ENCODE measurements around the gene SMARCC2.
A peak's percentile ranks its signal among the peaks of the same experiment; 100 is the strongest.

Gene SMARCC2

GRCh38 chr12:56116267-56117081, 72.8 kb downstream of the SMARCC2 start, which contains the start of gene RPL41 (continued):
- TF ChIP-seq PBX3 (CRISPR knock-in tag; IDR thresholded peaks at IDR 0.05) (no peak), MZF1 (tag by site-specific recombination; IDR thresholded peaks at IDR 0.05; ENCODE audit: borderline replicate concordance) (no peak), ZBTB8A (tag by site-specific recombination; IDR thresholded peaks at IDR 0.05) (no peak; the same call in 1 of the 2 replicates), KLF16 (tag by site-specific recombination; IDR thresholded peaks at IDR 0.05) (peak; percentile 68), KLF1 (tag by site-specific recombination; IDR thresholded peaks at IDR 0.05) (peak; percentile 94), IKZF3 (tag by site-specific recombination; IDR thresholded peaks at IDR 0.05) (no peak), YY1 (tag by site-specific recombination; IDR thresholded peaks at IDR 0.05) (peak; percentile 94), ZNF175 (tag by site-specific recombination; IDR thresholded peaks at IDR 0.05) (no peak), ZNF302 (tag by site-specific recombination; IDR thresholded peaks at IDR 0.05; ENCODE audit: low read depth) (no peak), PRDM10 (tag by site-specific recombination; IDR thresholded peaks at IDR 0.05) (peak; percentile 94), ZBTB49 (tag by site-specific recombination; IDR thresholded peaks at IDR 0.05; ENCODE audit: low read depth) (no peak), ZNF24 (tag by site-specific recombination; IDR thresholded peaks at IDR 0.05) (peak; percentile 76; the same call in 1 of the 2 replicates), KLF7 (tag by site-specific recombination; IDR thresholded peaks at IDR 0.05; ENCODE audit: borderline replicate concordance) (peak; percentile 71; the same call in 1 of the 2 replicates)
- TF ChIP-seq, protein P1, sequence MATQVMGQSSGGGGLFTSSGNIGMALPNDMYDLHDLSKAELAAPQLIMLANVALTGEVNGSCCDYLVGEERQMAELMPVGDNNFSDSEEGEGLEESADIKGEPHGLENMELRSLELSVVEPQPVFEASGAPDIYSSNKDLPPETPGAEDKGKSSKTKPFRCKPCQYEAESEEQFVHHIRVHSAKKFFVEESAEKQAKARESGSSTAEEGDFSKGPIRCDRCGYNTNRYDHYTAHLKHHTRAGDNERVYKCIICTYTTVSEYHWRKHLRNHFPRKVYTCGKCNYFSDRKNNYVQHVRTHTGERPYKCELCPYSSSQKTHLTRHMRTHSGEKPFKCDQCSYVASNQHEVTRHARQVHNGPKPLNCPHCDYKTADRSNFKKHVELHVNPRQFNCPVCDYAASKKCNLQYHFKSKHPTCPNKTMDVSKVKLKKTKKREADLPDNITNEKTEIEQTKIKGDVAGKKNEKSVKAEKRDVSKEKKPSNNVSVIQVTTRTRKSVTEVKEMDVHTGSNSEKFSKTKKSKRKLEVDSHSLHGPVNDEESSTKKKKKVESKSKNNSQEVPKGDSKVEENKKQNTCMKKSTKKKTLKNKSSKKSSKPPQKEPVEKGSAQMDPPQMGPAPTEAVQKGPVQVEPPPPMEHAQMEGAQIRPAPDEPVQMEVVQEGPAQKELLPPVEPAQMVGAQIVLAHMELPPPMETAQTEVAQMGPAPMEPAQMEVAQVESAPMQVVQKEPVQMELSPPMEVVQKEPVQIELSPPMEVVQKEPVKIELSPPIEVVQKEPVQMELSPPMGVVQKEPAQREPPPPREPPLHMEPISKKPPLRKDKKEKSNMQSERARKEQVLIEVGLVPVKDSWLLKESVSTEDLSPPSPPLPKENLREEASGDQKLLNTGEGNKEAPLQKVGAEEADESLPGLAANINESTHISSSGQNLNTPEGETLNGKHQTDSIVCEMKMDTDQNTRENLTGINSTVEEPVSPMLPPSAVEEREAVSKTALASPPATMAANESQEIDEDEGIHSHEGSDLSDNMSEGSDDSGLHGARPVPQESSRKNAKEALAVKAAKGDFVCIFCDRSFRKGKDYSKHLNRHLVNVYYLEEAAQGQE (tag by site-specific recombination; IDR thresholded peaks at IDR 0.05): peak; percentile 59; the same call in 1 of the 2 replicates
- TF ChIP-seq, protein P2, sequence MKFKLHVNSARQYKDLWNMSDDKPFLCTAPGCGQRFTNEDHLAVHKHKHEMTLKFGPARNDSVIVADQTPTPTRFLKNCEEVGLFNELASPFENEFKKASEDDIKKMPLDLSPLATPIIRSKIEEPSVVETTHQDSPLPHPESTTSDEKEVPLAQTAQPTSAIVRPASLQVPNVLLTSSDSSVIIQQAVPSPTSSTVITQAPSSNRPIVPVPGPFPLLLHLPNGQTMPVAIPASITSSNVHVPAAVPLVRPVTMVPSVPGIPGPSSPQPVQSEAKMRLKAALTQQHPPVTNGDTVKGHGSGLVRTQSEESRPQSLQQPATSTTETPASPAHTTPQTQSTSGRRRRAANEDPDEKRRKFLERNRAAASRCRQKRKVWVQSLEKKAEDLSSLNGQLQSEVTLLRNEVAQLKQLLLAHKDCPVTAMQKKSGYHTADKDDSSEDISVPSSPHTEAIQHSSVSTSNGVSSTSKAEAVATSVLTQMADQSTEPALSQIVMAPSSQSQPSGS (tag by site-specific recombination; IDR thresholded peaks at IDR 0.05; ENCODE audit: low read depth): peak; percentile 2
- TF ChIP-seq, protein P3, sequence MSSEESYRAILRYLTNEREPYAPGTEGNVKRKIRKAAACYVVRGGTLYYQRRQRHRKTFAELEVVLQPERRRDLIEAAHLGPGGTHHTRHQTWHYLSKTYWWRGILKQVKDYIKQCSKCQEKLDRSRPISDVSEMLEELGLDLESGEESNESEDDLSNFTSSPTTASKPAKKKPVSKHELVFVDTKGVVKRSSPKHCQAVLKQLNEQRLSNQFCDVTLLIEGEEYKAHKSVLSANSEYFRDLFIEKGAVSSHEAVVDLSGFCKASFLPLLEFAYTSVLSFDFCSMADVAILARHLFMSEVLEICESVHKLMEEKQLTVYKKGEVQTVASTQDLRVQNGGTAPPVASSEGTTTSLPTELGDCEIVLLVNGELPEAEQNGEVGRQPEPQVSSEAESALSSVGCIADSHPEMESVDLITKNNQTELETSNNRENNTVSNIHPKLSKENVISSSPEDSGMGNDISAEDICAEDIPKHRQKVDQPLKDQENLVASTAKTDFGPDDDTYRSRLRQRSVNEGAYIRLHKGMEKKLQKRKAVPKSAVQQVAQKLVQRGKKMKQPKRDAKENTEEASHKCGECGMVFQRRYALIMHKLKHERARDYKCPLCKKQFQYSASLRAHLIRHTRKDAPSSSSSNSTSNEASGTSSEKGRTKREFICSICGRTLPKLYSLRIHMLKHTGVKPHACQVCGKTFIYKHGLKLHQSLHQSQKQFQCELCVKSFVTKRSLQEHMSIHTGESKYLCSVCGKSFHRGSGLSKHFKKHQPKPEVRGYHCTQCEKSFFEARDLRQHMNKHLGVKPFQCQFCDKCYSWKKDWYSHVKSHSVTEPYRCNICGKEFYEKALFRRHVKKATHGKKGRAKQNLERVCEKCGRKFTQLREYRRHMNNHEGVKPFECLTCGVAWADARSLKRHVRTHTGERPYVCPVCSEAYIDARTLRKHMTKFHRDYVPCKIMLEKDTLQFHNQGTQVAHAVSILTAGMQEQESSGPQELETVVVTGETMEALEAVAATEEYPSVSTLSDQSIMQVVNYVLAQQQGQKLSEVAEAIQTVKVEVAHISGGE (tag by site-specific recombination; conservative IDR thresholded peaks at IDR 0.05; ENCODE audit: low read depth): peak; percentile 96
- TF ChIP-seq, protein P4, sequence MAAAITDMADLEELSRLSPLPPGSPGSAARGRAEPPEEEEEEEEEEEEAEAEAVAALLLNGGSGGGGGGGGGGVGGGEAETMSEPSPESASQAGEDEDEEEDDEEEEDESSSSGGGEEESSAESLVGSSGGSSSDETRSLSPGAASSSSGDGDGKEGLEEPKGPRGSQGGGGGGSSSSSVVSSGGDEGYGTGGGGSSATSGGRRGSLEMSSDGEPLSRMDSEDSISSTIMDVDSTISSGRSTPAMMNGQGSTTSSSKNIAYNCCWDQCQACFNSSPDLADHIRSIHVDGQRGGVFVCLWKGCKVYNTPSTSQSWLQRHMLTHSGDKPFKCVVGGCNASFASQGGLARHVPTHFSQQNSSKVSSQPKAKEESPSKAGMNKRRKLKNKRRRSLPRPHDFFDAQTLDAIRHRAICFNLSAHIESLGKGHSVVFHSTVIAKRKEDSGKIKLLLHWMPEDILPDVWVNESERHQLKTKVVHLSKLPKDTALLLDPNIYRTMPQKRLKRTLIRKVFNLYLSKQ (tag by site-specific recombination; IDR thresholded peaks at IDR 0.05; ENCODE audit: borderline replicate concordance): no peak
- TF ChIP-seq, protein P5, sequence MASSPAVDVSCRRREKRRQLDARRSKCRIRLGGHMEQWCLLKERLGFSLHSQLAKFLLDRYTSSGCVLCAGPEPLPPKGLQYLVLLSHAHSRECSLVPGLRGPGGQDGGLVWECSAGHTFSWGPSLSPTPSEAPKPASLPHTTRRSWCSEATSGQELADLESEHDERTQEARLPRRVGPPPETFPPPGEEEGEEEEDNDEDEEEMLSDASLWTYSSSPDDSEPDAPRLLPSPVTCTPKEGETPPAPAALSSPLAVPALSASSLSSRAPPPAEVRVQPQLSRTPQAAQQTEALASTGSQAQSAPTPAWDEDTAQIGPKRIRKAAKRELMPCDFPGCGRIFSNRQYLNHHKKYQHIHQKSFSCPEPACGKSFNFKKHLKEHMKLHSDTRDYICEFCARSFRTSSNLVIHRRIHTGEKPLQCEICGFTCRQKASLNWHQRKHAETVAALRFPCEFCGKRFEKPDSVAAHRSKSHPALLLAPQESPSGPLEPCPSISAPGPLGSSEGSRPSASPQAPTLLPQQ (tag by site-specific recombination; IDR thresholded peaks at IDR 0.05): peak; percentile 83

Measured in HEK293 (cell line).